K562 (cell line): ENCODE results near the gene LGALS3. TPM values are rescaled to one million over a fixed set of nuclear protein-coding genes. Genes with fewer than 3 reads are reported as not detected.

ENCODE experiments used
- CBX3 ChIP-seq, 2 experiments: IDR thresholded peaks; 1 replicate in 1 of 2; 2 replicates in 1 of 2; pipeline ENCODE4 v1.6.1; 2012; ENCODE audit warnings: inconsistent platforms in 2 of 2, low read length in 2 of 2, borderline replicate concordance in 1 of 2, control low read depth in 1 of 2
- EGR1 ChIP-seq: fragments of 450-650 bp; conservative IDR thresholded peaks from 2 replicates; pipeline ENCODE4 v1.6.1; 2017; ENCODE audit warnings: mild to moderate bottlenecking
- GMEB1 ChIP-seq: fragments of 250-450 bp; sonication (Bioruptor Pico); IDR thresholded peaks from 2 replicates; pipeline ENCODE4 v1.4.0; 2020; ENCODE audit warnings: mild to moderate bottlenecking
- HEY1 ChIP-seq: fragments of 250-450 bp; sonication (Bioruptor Pico); IDR thresholded peaks from 2 replicates; pipeline ENCODE4 v1.5.0; 2020; ENCODE audit warnings: mild to moderate bottlenecking, moderate library complexity, borderline replicate concordance
- JUN ChIP-seq, 2 experiments: sonication (generic) in 1 of 2; formaldehyde crosslinking in 1 of 2; IDR thresholded peaks; 2 replicates each; pipeline versions ENCODE4 v1.6.1 to v1.8.0; 2012 to 2022; ENCODE audit warnings: borderline replicate concordance in 2 of 2, mild to moderate bottlenecking in 2 of 2, improper control_type of control experiment in 1 of 2, low read depth in 1 of 2, low read length in 1 of 2, missing genetic modification reagents in 1 of 2
- MEF2D ChIP-seq: conservative IDR thresholded peaks from 2 replicates; pipeline ENCODE4 v1.6.1; 2016; ENCODE audit warnings: low read depth, missing genetic modification characterization, missing compliant biosample characterization
- POLR2A ChIP-seq: fragments of 450-650 bp; conservative IDR thresholded peaks from 2 replicates; pipeline ENCODE4 v1.6.1; 2016
- PRDM10 ChIP-seq: fragments of 450-650 bp; IDR thresholded peaks from 2 replicates; pipeline ENCODE4 v1.6.1; 2018; ENCODE audit not compliant: partially characterized antibody
- TOE1 ChIP-seq, 2 experiments: fragments of 450-650 bp in 1 of 2; sonication (generic) in 1 of 2; formaldehyde crosslinking in 1 of 2; IDR thresholded peaks; 2 replicates each; pipeline versions ENCODE4 v1.7.1 to v1.8.0; 2016 to 2022; ENCODE audit warnings: borderline replicate concordance in 2 of 2, mild to moderate bottlenecking in 2 of 2, antibody characterized with exemption in 1 of 2, inconsistent platforms in 1 of 2, low read depth in 1 of 2, missing genetic modification reagents in 1 of 2, moderate library complexity in 1 of 2
- ZBTB33 ChIP-seq: sonication (generic); formaldehyde crosslinking; IDR thresholded peaks from 2 replicates; pipeline ENCODE4 v1.8.1; 2023; ENCODE audit warnings: mild to moderate bottlenecking, missing genetic modification reagents
- ZNF431 ChIP-seq: sonication (generic); formaldehyde crosslinking; IDR thresholded peaks from 2 replicates; pipeline ENCODE4 v1.8.0; 2022; ENCODE audit warnings: mild to moderate bottlenecking, missing genetic modification reagents
- ZNF592 ChIP-seq: fragments of 450-650 bp; IDR thresholded peaks from 2 replicates; pipeline ENCODE4 v1.6.1; 2017; ENCODE audit warnings: antibody characterized with exemption, mild to moderate bottlenecking
- ZNF764 ChIP-seq: fragments of 250-450 bp; sonication (Bioruptor Pico); IDR thresholded peaks from 2 replicates; pipeline ENCODE4 v1.4.0; 2020; ENCODE audit warnings: low read depth, mild to moderate bottlenecking, moderate library complexity
- polyA plus RNA-seq, 8 experiments: library from polyadenylated mRNA; depleted of rRNA in 4 of 8; stranded (reverse) in 5 of 8; unstranded in 3 of 8; fragments of >200 nt; fragmentation: Nextera tagmentation in 2 of 8; fragmentation: Illumina TruSeq in 1 of 8; extraction: Ambion mirVana in 2 of 8; extraction: Trizol in 1 of 8; gene quantifications; 2 replicates each; pipeline versions ENCODE4 v1.2.1 to v1.2.3, GENCODE V29; 2011 to 2014; ENCODE audit warnings: inconsistent platforms in 1 of 8, missing spikeins in 1 of 8
- total RNA-seq, 7 experiments: library from RNA; depleted of rRNA in 6 of 7; stranded (reverse); fragments of >200 nt in 6 of 7; fragmentation: Illumina TruSeq in 2 of 7; extraction: Trizol in 2 of 7; gene quantifications; 2 replicates each; pipeline versions ENCODE4 v1.2.1 to v1.2.3, GENCODE V29; 2011 to 2021; ENCODE audit warnings: low replicate concordance in 1 of 7

The LGALS3 gene
- total and polyA plus RNA-seq, 9 of the 15 experiments (the other 6 are each of a cell fraction or from before 2014, with no cell fraction given), result 0.04 to 1.9 (median 1.1) TPM

GRCh38 chr14:55107766-55108554 lies 21.1 kb upstream of the LGALS3 start (continued):
- TF ChIP-seq PRDM10, result peak; percentile 27
- TF ChIP-seq POLR2A, result peak; percentile 39
- TF ChIP-seq ZNF764 (CRISPR knock-in tag), result no peak
- peak; percentile 74 for TF ChIP-seq MEF2D
- peak; percentile 64; the same call in 1 of the 2 replicates for TF ChIP-seq ZNF431 (CRISPR knock-in tag)
- 0 out of 2 replicates have a peak, but pooled peaks have one; percentile 14 for TF ChIP-seq ZBTB33
- TF ChIP-seq HEY1, result no peak
- peak; percentile 98 for TF ChIP-seq ZNF592
- peak; percentile 86; the same call in 1 of the 2 replicates for TF ChIP-seq JUN (IDR thresholded peaks at IDR 0.05; ENCODE audit: borderline replicate concordance, low read depth, low read length)
- TF ChIP-seq JUN (CRISPR knock-in tag; IDR thresholded peaks at IDR 0.05; ENCODE audit: borderline replicate concordance), result no peak; the same call in 1 of the 2 replicates
- peak; percentile 73 for TF ChIP-seq TOE1 (IDR thresholded peaks at IDR 0.05; ENCODE audit: borderline replicate concordance)
- TF ChIP-seq TOE1 (CRISPR knock-in tag; IDR thresholded peaks at IDR 0.05; ENCODE audit: borderline replicate concordance, low read depth), result no peak
- 0 out of 2 replicates have a peak, but pooled peaks have one; percentile 33 for TF ChIP-seq GMEB1 (CRISPR knock-in tag)
- peak; percentile 98 for TF ChIP-seq EGR1
- TF ChIP-seq CBX3 (IDR thresholded peaks at IDR 0.05; ENCODE audit: borderline replicate concordance in 1 of 2, low read length in 2 of 2), result peak in 1 of 2 experiments; percentile 70; a peak in 2 of 3 replicates
